Caki2 (cell line): ENCODE results near the gene GPR137C. TPM values are rescaled to one million over a fixed set of nuclear protein-coding genes. Genes with fewer than 3 reads are reported as not detected.
"Not testable (repeated sequence)": the region's sequence is repeated elsewhere in the genome, so short reads cannot be mapped to it uniquely, and the experiment has no call there.

ENCODE experiments used
- DNase-seq: peaks from one replicate; pipeline ENCODE4 v3.0.0-alpha.2; 2015; ENCODE audit warnings: low read depth
- in situ Hi-C: cut with HindIII; loops from 2 replicates; pipeline ENCODE4 v1.10.0; 2016; ENCODE audit warnings: low sequenced_read_pairs, low pct_unique_long_range_greater_than_20kb, mixed read lengths
- total RNA-seq: library from RNA; depleted of rRNA; stranded (reverse); fragments of >200 nt; shearing (Covaris generic); gene quantifications from 2 replicates; pipeline ENCODE4 v1.2.3, GENCODE V29; 2014; ENCODE audit warnings: low replicate concordance

The GPR137C gene
- total RNA-seq, 1 experiment from 2014 or later: not detected

- DNase-seq: peak; percentile 67
- in situ Hi-C loops: no loop called here
Measured at GRCh38 chr14:52553671-52554575, 1.3 kb downstream of the GPR137C start.

GRCh38 chr14:52558688-52559087 lies 6.1 kb downstream of the GPR137C start:
- no peak for DNase-seq
- in situ Hi-C loops: no loop called here

DNA sequence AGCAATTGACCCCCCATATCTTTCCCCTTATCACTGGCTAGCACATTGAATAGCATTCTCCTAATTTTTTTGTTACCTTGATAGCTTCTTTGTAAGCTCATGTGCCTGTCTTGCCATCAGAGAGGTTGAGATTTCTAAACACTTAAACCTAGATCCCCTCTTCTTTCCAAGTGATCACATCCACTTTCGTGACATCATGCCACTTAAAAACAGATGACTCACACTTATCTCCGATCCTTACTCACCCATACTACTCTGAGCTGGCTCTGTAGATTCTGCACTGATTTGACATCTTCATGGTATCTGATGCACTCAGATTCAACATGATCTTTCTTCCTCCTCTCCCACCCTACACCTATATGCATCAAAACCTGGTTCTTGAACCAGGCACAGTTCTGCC lies 10.5 kb downstream of the GPR137C start:
- in situ Hi-C loops: no loop called here
- peak; percentile 11 for DNase-seq

DNA sequence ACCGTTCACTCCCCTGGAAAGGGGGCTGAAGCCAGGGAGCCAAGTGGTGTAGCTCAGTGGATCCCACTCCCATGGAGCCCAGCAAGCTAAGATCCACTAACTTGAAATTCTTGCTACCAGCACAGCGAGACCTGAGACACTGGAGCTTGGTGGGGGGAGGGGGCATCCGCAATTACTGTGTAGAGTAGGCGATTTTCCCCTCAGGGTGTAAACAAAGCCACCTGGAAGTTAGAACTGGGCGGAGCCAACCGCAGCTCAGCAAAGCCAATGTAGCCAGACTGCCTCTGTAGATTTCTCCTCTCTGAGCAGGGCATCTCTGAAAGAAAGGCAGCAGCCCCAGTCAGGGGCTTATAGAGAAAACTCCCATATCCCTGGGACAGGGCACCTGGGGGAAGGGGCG lies 15.8 kb downstream of the GPR137C start:
- DNase-seq: not testable (repeated sequence)

DNA sequence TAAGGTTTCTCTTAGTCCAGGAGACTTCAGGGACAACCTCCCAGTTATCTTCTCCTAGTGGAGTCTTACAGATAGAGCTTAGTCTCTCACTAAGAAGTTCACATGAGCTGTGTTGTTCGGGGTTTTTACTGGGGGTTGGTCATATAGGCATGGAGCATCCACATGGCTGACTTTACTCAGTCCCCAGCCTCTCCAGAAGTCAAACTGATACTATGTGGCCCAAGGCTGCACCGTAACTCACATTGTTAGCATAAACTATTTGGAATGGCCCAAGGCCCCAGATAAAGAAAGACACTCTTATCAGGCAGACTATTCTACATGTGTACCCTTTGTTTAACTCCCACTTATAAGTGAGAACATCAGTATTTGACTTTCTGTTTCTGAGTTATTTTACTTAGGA lies 23.2 kb downstream of the GPR137C start:
- in situ Hi-C loops: no loop called here
- DNase-seq: no peak

More for the DNA sequence above, 15.8 kb downstream of the GPR137C start:
- in situ Hi-C loops: not testable (repeated sequence)

DNA sequence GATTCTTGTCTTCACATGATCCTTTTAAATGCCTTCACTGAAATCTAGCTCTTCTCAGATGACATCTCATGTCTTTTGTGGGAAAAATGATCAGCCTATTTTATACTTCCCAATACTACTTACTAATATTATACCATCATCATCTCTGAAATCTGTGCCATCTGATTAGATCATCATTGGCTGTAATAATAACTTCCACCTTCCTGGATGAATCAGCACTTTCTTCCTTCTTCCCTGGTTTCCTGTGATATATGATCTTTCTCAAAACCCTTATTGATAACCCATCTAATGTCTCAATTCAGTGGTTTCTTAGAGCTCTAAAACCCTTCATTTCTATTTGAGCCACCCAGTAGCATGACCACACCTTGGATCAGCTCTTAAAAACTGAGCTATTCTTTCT lies 30.9 kb downstream of the GPR137C start:
- DNase-seq: no peak
- in situ Hi-C loops: no loop called here

DNA sequence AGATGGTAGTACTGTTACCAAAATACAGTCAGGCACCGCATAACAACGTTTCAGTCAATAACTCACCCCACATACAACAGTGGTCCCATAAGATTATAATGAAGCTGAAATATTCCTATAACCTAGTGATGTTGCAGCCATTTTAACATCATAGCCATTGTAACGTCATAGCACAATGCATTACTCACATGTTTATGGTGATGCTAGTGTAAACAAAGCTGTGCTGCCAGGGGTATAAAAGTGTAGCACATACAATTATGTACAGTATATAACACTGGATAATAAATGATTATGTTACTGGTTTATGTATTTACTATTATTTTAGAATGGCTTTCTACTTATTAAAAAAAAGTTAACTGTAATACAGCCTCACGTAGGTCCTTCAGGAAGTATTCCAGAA lies 37.0 kb downstream of the GPR137C start:
- in situ Hi-C loops: no loop called here
- no peak for DNase-seq

- in situ Hi-C loops: no loop called here
- DNase-seq: no peak
Measured at GRCh38 chr14:52590318-52590717, 37.7 kb downstream of the GPR137C start.

DNA sequence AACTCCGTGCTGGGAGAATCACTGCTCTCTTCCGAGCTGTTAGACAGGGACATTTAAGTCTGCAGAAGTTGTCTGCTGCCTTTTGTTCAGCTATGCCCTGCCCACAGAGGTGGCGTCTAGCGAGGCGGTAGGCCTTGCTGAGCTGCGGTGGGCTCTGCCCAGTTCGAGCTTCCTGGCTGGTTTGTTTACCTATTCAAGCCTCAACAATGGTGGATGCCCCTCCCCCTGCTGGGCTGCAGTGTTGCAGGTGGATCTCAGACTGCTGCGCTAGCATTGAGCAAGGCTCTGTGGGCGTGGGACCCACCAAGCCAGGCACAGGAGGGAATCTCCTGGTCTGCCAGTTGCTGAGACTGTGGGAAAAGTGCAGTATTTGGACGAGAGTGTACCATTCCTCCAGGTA lies 43.7 kb downstream of the GPR137C start:
- in situ Hi-C loops: no loop called here

GRCh38 chr14:52596861-52597260 lies 44.2 kb downstream of the GPR137C start:
- DNase-seq: no peak
- in situ Hi-C loops: no loop called here

More for the DNA sequence above, 43.7 kb downstream of the GPR137C start:
- no peak for DNase-seq

DNA sequence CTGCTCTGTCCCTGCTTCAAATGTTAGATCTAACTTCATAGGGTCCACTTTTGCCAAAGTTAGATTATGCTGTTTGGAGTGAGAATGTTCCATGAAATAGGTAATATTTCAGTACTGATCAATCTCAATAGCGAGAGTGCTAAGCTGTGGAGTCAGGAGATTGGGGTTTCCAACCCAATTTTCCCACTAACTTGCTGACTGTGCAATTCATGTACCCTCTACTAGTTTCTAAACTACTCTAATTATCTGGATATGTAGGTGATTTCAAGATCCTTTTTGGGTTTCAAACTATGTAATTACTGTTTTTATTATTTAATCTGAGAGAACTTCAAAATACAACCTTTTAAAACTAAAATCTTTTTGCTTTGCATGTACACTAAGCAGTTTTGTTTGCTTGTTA lies 45.9 kb downstream of the GPR137C start:
- DNase-seq: no peak
- in situ Hi-C loops: no loop called here

GRCh38 chr14:52599974-52600373 lies 47.3 kb downstream of the GPR137C start:
- in situ Hi-C loops: no loop called here
- no peak for DNase-seq

DNA sequence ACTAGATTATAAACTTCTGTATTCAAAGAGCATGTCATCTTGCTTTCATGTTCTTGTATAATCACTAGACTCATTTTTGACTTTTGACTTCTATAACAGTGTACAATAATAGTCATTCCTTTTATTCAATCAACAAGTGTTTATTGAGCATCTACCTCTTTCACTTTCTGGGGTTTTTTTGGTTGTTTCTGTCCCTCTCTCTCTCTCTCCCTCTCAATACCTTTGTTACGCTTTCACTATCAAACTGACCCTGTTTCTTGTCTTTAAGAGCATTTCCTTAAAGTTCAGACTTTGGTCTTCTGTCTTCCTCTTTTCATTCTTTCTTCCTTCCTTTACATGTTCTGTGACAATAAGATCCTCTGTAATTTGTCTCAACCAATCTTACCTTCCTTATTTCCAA lies 49.5 kb downstream of the GPR137C start:
- in situ Hi-C loops: no loop called here
- DNase-seq: no peak

DNA sequence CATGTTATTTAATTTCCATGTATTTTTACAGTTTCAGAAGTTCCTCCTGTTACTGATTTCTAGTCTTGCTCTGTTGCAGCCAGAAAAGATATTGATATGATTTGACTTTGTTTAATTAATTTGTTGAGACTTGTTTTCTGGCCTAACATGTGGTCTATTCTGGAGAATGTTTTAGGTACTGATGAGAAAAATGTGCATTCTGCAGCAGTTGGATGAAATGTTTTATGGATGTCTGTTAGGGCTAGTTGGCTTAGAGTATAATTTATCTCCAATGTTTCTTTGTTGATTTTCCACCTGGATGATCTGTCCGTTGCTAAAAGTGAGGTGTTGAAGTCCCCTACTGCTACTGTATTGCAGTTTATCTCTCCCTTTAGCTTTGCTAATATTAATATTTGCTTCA lies 54.4 kb downstream of the GPR137C start:
- no peak for DNase-seq
- in situ Hi-C loops: no loop called here

- no peak for DNase-seq
Measured at GRCh38 chr14:52609445-52610044, 56.9 kb downstream of the GPR137C start.

GRCh38 chr14:52610187-52610586 lies 57.6 kb downstream of the GPR137C start:
- in situ Hi-C loops: no loop called here
- no peak for DNase-seq

More at GRCh38 chr14:52609445-52610044, 56.9 kb downstream of the GPR137C start:
- in situ Hi-C loops: no loop called here

DNA sequence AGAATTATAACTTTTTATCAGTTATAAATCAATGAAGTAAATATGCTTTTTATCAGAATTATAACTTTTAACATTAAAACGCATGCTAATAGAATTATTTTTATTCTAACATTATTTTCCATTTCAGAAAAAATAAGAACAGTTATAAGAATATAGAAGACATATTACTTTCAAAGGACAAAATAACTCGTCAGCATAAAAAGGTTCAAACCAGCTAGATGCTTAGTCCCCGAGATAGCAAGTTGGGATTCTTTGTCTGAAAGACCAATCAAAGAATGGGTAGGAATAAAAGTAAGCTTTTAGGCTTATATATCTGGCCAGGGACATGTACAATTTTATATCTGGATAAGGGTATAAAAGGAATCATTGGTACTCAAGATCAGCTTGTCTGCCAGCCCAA lies 66.0 kb downstream of the GPR137C start:
- no peak for DNase-seq
- in situ Hi-C loops: no loop called here

- in situ Hi-C loops: no loop called here
- DNase-seq: no peak
Measured at GRCh38 chr14:52619687-52620086, 67.1 kb downstream of the GPR137C start.

- no peak for DNase-seq
- in situ Hi-C loops: no loop called here
Measured at GRCh38 chr14:52640137-52640536, 87.5 kb downstream of the GPR137C start.

DNA sequence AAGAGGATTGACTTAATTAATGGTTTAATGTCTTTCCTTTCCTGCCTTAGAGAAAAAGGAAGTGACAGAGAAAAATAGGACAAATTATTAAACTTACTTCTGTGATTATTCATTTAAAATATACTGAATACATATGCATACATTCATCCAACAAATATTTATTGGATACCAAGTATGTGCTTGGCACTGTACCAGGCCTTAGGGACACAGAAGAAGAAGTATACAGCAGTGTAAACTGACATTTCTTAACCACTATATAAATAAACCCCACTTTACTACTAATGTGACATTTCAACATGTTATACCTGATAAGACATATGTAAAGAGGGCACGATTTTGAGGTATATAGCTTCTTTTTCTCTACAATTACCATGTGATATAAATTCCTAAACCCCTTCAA lies 89.1 kb downstream of the GPR137C start:
- in situ Hi-C loops: no loop called here
- DNase-seq: no peak
